SK-N-SH (cell line): ENCODE data around the gene BLOC1S6. TPM values are rescaled to one million over a fixed set of nuclear protein-coding genes. Genes with fewer than 3 reads are reported as not detected.

Experiments used
- CTCF ChIA-PET: fragments of 300-600, 350-600 bp; formaldehyde crosslinking; extraction: SDS; loops from one replicate; lab custom pipeline; 2021; lab: Yijun Ruan, JAX
- POLR2A ChIA-PET: fragments of 350-600 bp; sonication (Branson Sonifier 250); formaldehyde crosslinking; extraction: SDS; loops from one replicate; lab custom pipeline; 2020; ENCODE audit warnings: antibody characterized with exemption, inconsistent platforms; lab: Yijun Ruan, JAX
- DNase-seq: peaks from one replicate; pipeline ENCODE4 v3.0.0; 2012
- H2AFZ ChIP-seq: fragments of 200-600 bp; sonication (generic); 2 replicates; pipeline ENCODE4 v1.8.1; 2016; ENCODE audit warnings: antibody characterized with exemption, mild to moderate bottlenecking, low read depth
- H3F3A ChIP-seq: fragments of 200-600 bp; sonication (generic); replicated peaks from 2 replicates; pipeline ENCODE3; 2016; ENCODE audit warnings: antibody characterized with exemption, mild to moderate bottlenecking; ENCODE audit not compliant: insufficient read depth
- H3K27ac ChIP-seq, 2 experiments: fragments of 200-500 bp in 1 of 2; fragments of 200-600 bp in 1 of 2; sonication (Bioruptor generic) in 1 of 2; sonication (generic), shearing (Covaris generic) in 1 of 2; 2 replicates each; pipeline versions ENCODE4 v1.5.1 to v1.6.1; 2014 to 2016; ENCODE audit warnings: low read depth in 2 of 2, inconsistent platforms in 1 of 2, low read length in 1 of 2, mild to moderate bottlenecking in 1 of 2, mixed read lengths in 1 of 2
- H3K27me3 ChIP-seq: fragments of 200-600 bp; sonication (generic), shearing (Covaris generic); 2 replicates; pipeline ENCODE4 v1.6.1; 2016; ENCODE audit warnings: mixed run types; ENCODE audit not compliant: insufficient read depth
- H3K36me3 ChIP-seq, 2 experiments: fragments of 200-500 bp in 1 of 2; fragments of 200-600 bp in 1 of 2; sonication (Bioruptor generic) in 1 of 2; sonication (generic) in 1 of 2; replicated peaks in 1 of 2; 2 replicates each; pipeline versions ENCODE3 to v1.5.1; 2014 to 2016; ENCODE audit warnings: low read length in 1 of 2, mild to moderate bottlenecking in 1 of 2; ENCODE audit not compliant: insufficient read depth in 2 of 2, control insufficient read depth in 1 of 2
- H3K4me1 ChIP-seq, 2 experiments: fragments of 200-500 bp in 1 of 2; fragments of 200-600 bp in 1 of 2; sonication (Bioruptor generic) in 1 of 2; sonication (generic), shearing (Covaris generic) in 1 of 2; 2 replicates each; pipeline versions ENCODE4 v1.5.1 to v1.6.1; 2014 to 2016; ENCODE audit warnings: low read depth in 1 of 2, low read length in 1 of 2, mixed run types in 1 of 2; ENCODE audit not compliant: insufficient read depth in 2 of 2, control insufficient read depth in 1 of 2
- H3K4me2 ChIP-seq: fragments of 200-600 bp; sonication (generic), shearing (Covaris generic); 2 replicates; pipeline ENCODE4 v1.6.1; 2017; ENCODE audit warnings: mixed run types
- H3K4me3 ChIP-seq, 2 experiments: fragments of 200-500 bp in 1 of 2; fragments of 200-600 bp in 1 of 2; sonication (Bioruptor generic) in 1 of 2; sonication (generic), shearing (Covaris generic) in 1 of 2; 2 replicates each; pipeline versions ENCODE4 v1.5.1 to v1.8.1; 2014 to 2016; ENCODE audit warnings: low read depth in 2 of 2, inconsistent platforms in 1 of 2, low read length in 1 of 2, mild to moderate bottlenecking in 1 of 2, mixed read lengths in 1 of 2, moderate library complexity in 1 of 2
- H3K79me2 ChIP-seq: fragments of 200-600 bp; sonication (generic); 2 replicates; pipeline ENCODE4 v1.8.1; 2017; ENCODE audit warnings: mild to moderate bottlenecking; ENCODE audit not compliant: insufficient read depth
- H3K9ac ChIP-seq: fragments of 200-600 bp; sonication (generic); 2 replicates; pipeline ENCODE4 v1.6.1; 2017; ENCODE audit warnings: mixed run types
- H3K9me2 ChIP-seq: fragments of 200-600 bp; sonication (generic); 2 replicates; pipeline ENCODE4 v1.6.1; 2017; ENCODE audit warnings: mixed run types
- H3K9me3 ChIP-seq: fragments of 200-600 bp; sonication (generic); 2 replicates; pipeline ENCODE4 v1.6.1; 2017; ENCODE audit warnings: mixed run types, mild to moderate bottlenecking, moderate library complexity
- H4K20me1 ChIP-seq: fragments of 200-600 bp; sonication (generic); 2 replicates; pipeline ENCODE4 v1.6.1; 2017; ENCODE audit warnings: mild to moderate bottlenecking, mixed run types; ENCODE audit not compliant: insufficient read depth
- ELF1 ChIP-seq: IDR thresholded peaks from 2 replicates; pipeline ENCODE4 v1.4.0; 2012
- EP300 ChIP-seq, 2 experiments: IDR thresholded peaks; 2 replicates each; pipeline versions ENCODE4 v1.4.0 to v1.6.1; 2012; ENCODE audit warnings: borderline replicate concordance in 1 of 2, low read depth in 1 of 2, low read length in 1 of 2
- EZH2phosphoT487 ChIP-seq: fragments of 200-600 bp; sonication (generic); IDR thresholded peaks from 2 replicates; pipeline ENCODE4 v1.6.1; 2017; ENCODE audit warnings: low read depth, mixed run types, mild to moderate bottlenecking, antibody characterized with exemption, moderate library complexity, borderline replicate concordance
- FOSL2 ChIP-seq: IDR thresholded peaks from 2 replicates; pipeline ENCODE4 v1.4.0; 2012; ENCODE audit warnings: low read depth, mild to moderate bottlenecking, moderate library complexity, borderline replicate concordance
- FOXJ3 ChIP-seq: sonication (generic); formaldehyde crosslinking; IDR thresholded peaks from 2 replicates; pipeline ENCODE4 v1.5.1; 2020; ENCODE audit warnings: mild to moderate bottlenecking, missing genetic modification reagents
- JUND ChIP-seq: IDR thresholded peaks from 2 replicates; pipeline ENCODE4 v1.4.0; 2012
- MEF2A ChIP-seq: IDR thresholded peaks from 2 replicates; pipeline ENCODE4 v1.4.0; 2012; ENCODE audit warnings: low read depth, borderline replicate concordance
- MXI1 ChIP-seq: IDR thresholded peaks from 2 replicates; pipeline ENCODE4 v1.6.1; 2012; ENCODE audit warnings: mild to moderate bottlenecking, low read depth, low read length, improper control_type of control experiment
- NFIC ChIP-seq: IDR thresholded peaks from 2 replicates; pipeline ENCODE4 v1.4.0; 2012; ENCODE audit warnings: borderline replicate concordance
- POLR2AphosphoS5 ChIP-seq: IDR thresholded peaks from 2 replicates; pipeline ENCODE4 v1.6.1; 2012; ENCODE audit warnings: low read depth, low read length
- RAD21 ChIP-seq: IDR thresholded peaks from 2 replicates; pipeline ENCODE4 v1.6.1; 2012; ENCODE audit warnings: mild to moderate bottlenecking, low read length
- RCOR1 ChIP-seq: fragments of 150-350 bp; IDR thresholded peaks from 2 replicates; pipeline ENCODE4 v1.6.1; 2017; ENCODE audit warnings: antibody characterized with exemption, low read length
- RFX5 ChIP-seq: IDR thresholded peaks from 2 replicates; pipeline ENCODE4 v1.6.1; 2012; ENCODE audit warnings: mild to moderate bottlenecking, improper control_type of control experiment, low read length
- RXRA ChIP-seq: IDR thresholded peaks from 2 replicates; pipeline ENCODE4 v1.4.0; 2012; ENCODE audit warnings: low read depth, mild to moderate bottlenecking, borderline replicate concordance
- TCF12 ChIP-seq: IDR thresholded peaks from 2 replicates; pipeline ENCODE4 v1.4.0; 2012
- TEAD4 ChIP-seq: IDR thresholded peaks from 2 replicates; pipeline ENCODE4 v1.4.0; 2012; ENCODE audit warnings: mild to moderate bottlenecking, borderline replicate concordance; ENCODE audit not compliant: insufficient read depth
- YY1 ChIP-seq: IDR thresholded peaks from 2 replicates; pipeline ENCODE4 v1.4.0; 2012; ENCODE audit warnings: low read depth, mild to moderate bottlenecking
- WGBS: methylation state at CpG from one replicate; pipeline ENCODE4 v1.1.6; 2017; ENCODE audit warnings: low lambda C conversion rate; 5-methylcytosine and 5-hydroxymethylcytosine counted together
- polyA plus RNA-seq, 3 experiments: library from polyadenylated mRNA; depleted of rRNA; stranded (reverse); fragments of >200 nt; gene quantifications; 2 replicates each; pipeline ENCODE4 v1.2.3, GENCODE V29; 2012
- TF ChIP-seq, protein P1 (sequence below): IDR thresholded peaks from 2 replicates; pipeline ENCODE4 v1.6.1; 2012; ENCODE audit warnings: mild to moderate bottlenecking, low read depth, low read length, moderate library complexity
- TF ChIP-seq, protein P2 (sequence below): IDR thresholded peaks from 2 replicates; pipeline ENCODE4 v1.4.0; 2012; ENCODE audit warnings: low read depth
- TF ChIP-seq, protein P3 (sequence below): fragments of 200-600 bp; sonication (generic); IDR thresholded peaks from 2 replicates; pipeline ENCODE4 v1.6.1; 2017; ENCODE audit warnings: antibody characterized with exemption, mild to moderate bottlenecking, moderate library complexity
- TF ChIP-seq, protein P4 (sequence below): fragments of 150-350 bp; IDR thresholded peaks from 2 replicates; pipeline ENCODE4 v1.6.1; 2017; ENCODE audit warnings: antibody characterized with exemption, low read length, low read depth, borderline replicate concordance

The BLOC1S6 gene
- polyA plus RNA-seq, 1 of the 3 experiments (the other 2 are of a cell fraction) = 11.3 TPM

DNA sequence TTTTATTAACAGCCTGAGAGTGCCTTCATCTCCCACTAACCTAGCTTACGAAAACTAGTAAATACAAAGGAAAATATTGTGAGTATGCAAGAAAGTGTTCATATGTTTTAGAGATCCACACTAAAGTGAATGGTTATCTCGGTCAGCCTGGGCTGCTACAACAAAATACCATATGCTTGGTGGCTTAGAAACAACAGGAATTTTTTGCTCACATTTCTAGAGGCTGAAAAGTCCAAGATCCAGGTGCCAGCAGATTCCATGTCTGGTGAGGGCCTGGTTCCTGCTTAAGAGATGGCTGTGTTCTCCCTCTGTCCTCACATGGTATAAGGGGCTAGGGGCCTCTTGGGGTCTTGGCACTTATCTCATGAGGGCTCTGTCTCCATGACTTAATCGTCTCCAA, 44.1 kb upstream of the BLOC1S6 start (continued):
- no peak for TF ChIP-seq MEF2A
- no peak for TF ChIP-seq TEAD4

DNA sequence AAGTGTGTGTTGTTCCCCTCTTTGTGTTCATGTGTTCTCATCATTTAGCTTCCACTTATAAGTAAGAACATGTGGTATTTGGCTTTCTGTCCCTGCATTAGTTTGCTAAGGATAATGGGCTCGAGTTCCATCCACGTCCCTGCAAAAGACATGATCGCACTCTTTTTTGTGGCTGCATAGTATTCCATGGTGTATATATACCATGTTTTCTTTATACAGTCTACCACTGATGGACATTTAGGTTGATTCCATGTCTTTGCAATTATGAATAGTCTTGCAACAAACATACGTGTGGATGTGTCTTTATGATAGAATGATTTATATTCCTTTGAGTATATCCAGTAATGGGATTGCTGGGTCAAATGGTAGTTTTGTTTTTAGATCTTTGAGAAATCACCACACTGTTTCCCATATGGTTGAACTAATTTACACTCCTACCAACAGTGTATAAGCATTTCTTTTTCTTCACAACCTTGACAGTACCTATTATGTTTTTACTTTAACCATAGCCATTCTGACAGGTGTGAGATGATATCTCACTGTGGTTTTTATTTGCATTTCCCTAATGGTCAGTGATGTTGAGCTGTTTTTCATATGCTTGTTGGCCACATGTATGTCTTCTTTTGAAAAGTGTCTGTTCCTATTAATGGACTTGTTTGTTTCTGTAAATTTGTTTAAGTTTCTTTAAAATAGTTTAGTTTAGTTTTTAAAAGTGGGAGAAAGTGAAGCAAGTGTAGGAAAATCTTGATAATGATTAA, 42.7 kb upstream of the BLOC1S6 start:
- TF ChIP-seq, protein P1, sequence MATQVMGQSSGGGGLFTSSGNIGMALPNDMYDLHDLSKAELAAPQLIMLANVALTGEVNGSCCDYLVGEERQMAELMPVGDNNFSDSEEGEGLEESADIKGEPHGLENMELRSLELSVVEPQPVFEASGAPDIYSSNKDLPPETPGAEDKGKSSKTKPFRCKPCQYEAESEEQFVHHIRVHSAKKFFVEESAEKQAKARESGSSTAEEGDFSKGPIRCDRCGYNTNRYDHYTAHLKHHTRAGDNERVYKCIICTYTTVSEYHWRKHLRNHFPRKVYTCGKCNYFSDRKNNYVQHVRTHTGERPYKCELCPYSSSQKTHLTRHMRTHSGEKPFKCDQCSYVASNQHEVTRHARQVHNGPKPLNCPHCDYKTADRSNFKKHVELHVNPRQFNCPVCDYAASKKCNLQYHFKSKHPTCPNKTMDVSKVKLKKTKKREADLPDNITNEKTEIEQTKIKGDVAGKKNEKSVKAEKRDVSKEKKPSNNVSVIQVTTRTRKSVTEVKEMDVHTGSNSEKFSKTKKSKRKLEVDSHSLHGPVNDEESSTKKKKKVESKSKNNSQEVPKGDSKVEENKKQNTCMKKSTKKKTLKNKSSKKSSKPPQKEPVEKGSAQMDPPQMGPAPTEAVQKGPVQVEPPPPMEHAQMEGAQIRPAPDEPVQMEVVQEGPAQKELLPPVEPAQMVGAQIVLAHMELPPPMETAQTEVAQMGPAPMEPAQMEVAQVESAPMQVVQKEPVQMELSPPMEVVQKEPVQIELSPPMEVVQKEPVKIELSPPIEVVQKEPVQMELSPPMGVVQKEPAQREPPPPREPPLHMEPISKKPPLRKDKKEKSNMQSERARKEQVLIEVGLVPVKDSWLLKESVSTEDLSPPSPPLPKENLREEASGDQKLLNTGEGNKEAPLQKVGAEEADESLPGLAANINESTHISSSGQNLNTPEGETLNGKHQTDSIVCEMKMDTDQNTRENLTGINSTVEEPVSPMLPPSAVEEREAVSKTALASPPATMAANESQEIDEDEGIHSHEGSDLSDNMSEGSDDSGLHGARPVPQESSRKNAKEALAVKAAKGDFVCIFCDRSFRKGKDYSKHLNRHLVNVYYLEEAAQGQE = no peak
- TF ChIP-seq ELF1 (no peak), EZH2phosphoT487 (no peak), NFIC (no peak), RXRA (no peak), MEF2A (no peak), TCF12 (no peak)
- TF ChIP-seq, protein P2, sequence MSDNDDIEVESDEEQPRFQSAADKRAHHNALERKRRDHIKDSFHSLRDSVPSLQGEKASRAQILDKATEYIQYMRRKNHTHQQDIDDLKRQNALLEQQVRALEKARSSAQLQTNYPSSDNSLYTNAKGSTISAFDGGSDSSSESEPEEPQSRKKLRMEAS = no peak
- TF ChIP-seq, all 33 proteins: peak for 0
- Histone ChIP-seq H3K4me2 (no peak overlapping the region), H2AFZ (no peak overlapping the region), H3F3A (peaks cover 6% of the 10 kb centered on the region), H3K9me2 (no peaks in the 10 kb centered on the region), H3K27me3 (no peaks in the 10 kb centered on the region), H3K9ac (no peak overlapping the region), H3K27ac (no peak overlapping the region), H4K20me1 (no peaks in the 10 kb centered on the region), H3K4me3 (no peak overlapping the region), H3K79me2 (no peaks in the 10 kb centered on the region), H3K9me3 (no peaks in the 10 kb centered on the region), H3K36me3 (no peaks in the 10 kb centered on the region), H3K4me1 (no peaks in the 10 kb centered on the region)
- no peak for DNase-seq
- ChIA-PET CTCF (no interaction called here), POLR2A (no interaction called here)
- 55% methylated on average over 4 of the region's 4 CpGs for WGBS

DNA sequence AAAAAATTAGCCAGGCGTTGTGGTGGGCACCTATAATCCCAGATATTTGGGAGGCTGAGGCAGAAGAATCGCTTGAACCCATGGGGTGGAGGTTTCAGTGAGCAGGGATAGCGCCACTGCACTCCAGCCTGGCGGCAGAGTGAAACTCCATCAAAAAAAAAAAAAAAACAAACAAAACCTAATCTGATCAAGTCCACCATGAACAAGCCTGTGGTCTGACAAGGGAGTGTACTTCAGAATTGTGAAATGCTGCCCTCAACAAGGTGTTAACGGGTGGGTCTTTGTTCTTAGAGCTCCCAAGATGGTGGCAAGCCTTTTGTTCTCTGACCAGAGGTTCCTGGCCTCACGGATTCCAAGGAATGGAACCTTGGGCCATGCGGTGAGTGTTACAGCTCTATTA, 40.4 kb upstream of the BLOC1S6 start:
- CTCF ChIA-PET = no interaction called here

More for the DNA sequence above, 40.4 kb upstream of the BLOC1S6 start:
- TF ChIP-seq RFX5 (no peak), RCOR1 (no peak), ELF1 (no peak), POLR2AphosphoS5 (no peak), EP300 (IDR thresholded peaks at IDR 0.05; ENCODE audit: borderline replicate concordance in 1 of 2, low read depth in 1 of 2, low read length in 1 of 2) (no peak), TCF12 (no peak), FOSL2 (no peak), MXI1 (no peak), JUND (no peak), FOXJ3 (CRISPR knock-in tag) (no peak), YY1 (no peak), RXRA (no peak), RAD21 (no peak)
- TF ChIP-seq, protein P3, sequence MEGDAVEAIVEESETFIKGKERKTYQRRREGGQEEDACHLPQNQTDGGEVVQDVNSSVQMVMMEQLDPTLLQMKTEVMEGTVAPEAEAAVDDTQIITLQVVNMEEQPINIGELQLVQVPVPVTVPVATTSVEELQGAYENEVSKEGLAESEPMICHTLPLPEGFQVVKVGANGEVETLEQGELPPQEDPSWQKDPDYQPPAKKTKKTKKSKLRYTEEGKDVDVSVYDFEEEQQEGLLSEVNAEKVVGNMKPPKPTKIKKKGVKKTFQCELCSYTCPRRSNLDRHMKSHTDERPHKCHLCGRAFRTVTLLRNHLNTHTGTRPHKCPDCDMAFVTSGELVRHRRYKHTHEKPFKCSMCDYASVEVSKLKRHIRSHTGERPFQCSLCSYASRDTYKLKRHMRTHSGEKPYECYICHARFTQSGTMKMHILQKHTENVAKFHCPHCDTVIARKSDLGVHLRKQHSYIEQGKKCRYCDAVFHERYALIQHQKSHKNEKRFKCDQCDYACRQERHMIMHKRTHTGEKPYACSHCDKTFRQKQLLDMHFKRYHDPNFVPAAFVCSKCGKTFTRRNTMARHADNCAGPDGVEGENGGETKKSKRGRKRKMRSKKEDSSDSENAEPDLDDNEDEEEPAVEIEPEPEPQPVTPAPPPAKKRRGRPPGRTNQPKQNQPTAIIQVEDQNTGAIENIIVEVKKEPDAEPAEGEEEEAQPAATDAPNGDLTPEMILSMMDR = no peak
- TF ChIP-seq, protein P4, sequence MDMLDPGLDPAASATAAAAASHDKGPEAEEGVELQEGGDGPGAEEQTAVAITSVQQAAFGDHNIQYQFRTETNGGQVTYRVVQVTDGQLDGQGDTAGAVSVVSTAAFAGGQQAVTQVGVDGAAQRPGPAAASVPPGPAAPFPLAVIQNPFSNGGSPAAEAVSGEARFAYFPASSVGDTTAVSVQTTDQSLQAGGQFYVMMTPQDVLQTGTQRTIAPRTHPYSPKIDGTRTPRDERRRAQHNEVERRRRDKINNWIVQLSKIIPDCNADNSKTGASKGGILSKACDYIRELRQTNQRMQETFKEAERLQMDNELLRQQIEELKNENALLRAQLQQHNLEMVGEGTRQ = no peak
- TF ChIP-seq, all 33 proteins: peak for 0
- Histone ChIP-seq H3K27ac (no peak overlapping the region), H3K4me2 (no peak overlapping the region), H2AFZ (no peak overlapping the region), H3K27me3 (no peaks in the 10 kb centered on the region), H3K4me3 (no peak overlapping the region), H3F3A (peaks cover 10% of the 10 kb centered on the region), H3K79me2 (no peaks in the 10 kb centered on the region), H3K9me2 (no peaks in the 10 kb centered on the region), H3K9me3 (no peaks in the 10 kb centered on the region), H3K9ac (no peak overlapping the region), H3K36me3 (no peaks in the 10 kb centered on the region), H4K20me1 (no peaks in the 10 kb centered on the region), H3K4me1 (peaks cover 0 to 3% of the 10 kb centered on the region in 2 experiments; a peak in 1 of 4 replicates)
- WGBS = 82% methylated on average over 7 of the region's 7 CpGs
- POLR2A ChIA-PET = no interaction called here
- no peak for DNase-seq
